ENCODE results near the gene FOXI1.

DNA sequence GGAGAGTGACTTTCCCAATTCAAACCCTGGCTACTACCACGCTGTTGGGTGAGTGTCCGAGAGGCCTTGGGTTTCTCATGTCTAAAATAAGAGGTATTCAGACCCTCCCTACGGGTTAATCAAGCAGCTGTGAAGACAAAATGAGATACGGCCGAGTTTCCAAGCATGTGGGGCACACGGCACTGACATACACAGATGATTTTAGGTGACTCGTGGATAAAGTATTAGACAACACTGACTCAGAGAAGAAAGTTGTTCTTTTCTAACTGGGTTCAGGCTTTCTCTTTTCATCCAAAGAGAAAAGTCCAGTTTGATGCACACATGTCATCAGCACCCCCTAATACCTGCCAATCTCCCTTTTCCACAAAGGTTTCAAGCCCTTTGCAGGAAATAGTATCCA lies 15.6 kb downstream of the FOXI1 start:
- TF ChIP-seq TAF1 (IDR thresholded peaks at IDR 0.05; ENCODE audit: borderline replicate concordance, insufficient read depth, low read length) = no peak
- no peak for TF ChIP-seq POLR2AphosphoS5 (IDR thresholded peaks at IDR 0.05; ENCODE audit: low read depth, low read length)
- TF ChIP-seq SIN3A (IDR thresholded peaks at IDR 0.05; ENCODE audit: borderline replicate concordance, insufficient read depth, low read length) = no peak
